ENCODE data around the gene PTCD2. TPM values are rescaled to one million over a fixed set of nuclear protein-coding genes. Genes with fewer than 3 reads are reported as not detected.
"Not testable (repeated sequence)": the region's sequence is repeated elsewhere in the genome, so short reads cannot be mapped to it uniquely, and the experiment has no call there.

The PTCD2 gene
- total RNA-seq, 4 donors from 2014 or later = 0.59 to 14.0 (median 5.5) TPM

DNA sequence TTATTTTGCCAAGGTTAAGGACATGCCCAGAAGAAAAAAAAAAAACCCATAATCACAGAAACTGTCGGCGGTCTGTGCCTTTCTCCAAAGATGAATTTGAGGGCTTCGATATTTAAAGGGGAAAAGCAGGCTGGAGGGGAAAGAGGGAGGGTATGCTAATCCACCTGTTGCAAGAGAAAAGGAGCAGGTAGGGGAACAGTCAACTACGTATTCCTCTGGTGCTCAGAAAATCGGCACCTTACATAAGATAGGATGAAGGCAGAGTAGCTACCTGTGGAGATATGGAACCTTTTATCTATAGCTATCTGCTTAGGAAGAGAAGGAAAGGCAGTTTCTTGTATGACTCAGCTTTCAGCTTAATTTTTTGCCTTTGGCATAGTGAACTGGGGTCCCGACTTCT is 77.7 kb downstream of the PTCD2 start:
- TF ChIP-seq, protein P1, sequence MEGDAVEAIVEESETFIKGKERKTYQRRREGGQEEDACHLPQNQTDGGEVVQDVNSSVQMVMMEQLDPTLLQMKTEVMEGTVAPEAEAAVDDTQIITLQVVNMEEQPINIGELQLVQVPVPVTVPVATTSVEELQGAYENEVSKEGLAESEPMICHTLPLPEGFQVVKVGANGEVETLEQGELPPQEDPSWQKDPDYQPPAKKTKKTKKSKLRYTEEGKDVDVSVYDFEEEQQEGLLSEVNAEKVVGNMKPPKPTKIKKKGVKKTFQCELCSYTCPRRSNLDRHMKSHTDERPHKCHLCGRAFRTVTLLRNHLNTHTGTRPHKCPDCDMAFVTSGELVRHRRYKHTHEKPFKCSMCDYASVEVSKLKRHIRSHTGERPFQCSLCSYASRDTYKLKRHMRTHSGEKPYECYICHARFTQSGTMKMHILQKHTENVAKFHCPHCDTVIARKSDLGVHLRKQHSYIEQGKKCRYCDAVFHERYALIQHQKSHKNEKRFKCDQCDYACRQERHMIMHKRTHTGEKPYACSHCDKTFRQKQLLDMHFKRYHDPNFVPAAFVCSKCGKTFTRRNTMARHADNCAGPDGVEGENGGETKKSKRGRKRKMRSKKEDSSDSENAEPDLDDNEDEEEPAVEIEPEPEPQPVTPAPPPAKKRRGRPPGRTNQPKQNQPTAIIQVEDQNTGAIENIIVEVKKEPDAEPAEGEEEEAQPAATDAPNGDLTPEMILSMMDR (IDR thresholded peaks at IDR 0.05) = no peak
- no peak for TF ChIP-seq POLR2A (IDR thresholded peaks at IDR 0.05)
- Histone ChIP-seq H3K27ac (no peak overlapping the region), H3K4me1 (no peaks in the 10 kb centered on the region), H3K27me3 (no peaks in the 10 kb centered on the region), H3K9me3 (peaks cover 0 to 12% of the 10 kb centered on the region in 2 donors), H3K36me3 (no peaks in the 10 kb centered on the region), H3K4me3 (no peak overlapping the region)
- DNase-seq = no peak
- intact Hi-C loops (cut with DNase I; ENCODE audit: low total_unique reads) = no loop called here

DNA sequence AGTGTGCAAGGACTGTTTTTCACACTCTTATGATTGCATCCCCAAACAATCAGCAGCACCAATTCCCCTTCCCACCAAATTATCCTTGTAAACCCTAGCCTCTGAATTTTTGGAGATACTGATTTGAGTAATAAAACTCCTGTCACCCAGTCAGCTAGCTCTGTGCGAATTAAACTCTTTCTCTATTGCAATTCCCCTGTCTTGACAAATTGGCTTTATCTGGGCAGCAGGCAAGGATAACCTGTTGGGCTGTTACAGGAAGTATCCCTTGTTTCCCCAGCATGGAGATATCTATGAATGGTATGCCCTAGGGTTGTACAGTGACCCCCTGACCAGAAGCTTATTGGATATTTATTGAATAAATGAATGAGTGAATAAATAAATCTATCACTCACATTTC is 80.8 kb downstream of the PTCD2 start:
- intact Hi-C loops (cut with DNase I; ENCODE audit: low total_unique reads) = no loop called here
- H3K27ac ChIP-seq = no peak overlapping the region
- no peak for DNase-seq
- TF ChIP-seq POLR2A (IDR thresholded peaks at IDR 0.05) = no peak
- TF ChIP-seq, protein P1 (IDR thresholded peaks at IDR 0.05) = no peak
- H3K4me3 ChIP-seq = no peak overlapping the region
- peaks cover 0 to 12% of the 10 kb centered on the region in 2 donors for H3K9me3 ChIP-seq
- no peaks in the 10 kb centered on the region for H3K36me3 ChIP-seq
- no peaks in the 10 kb centered on the region for H3K27me3 ChIP-seq
- no peaks in the 10 kb centered on the region for H3K4me1 ChIP-seq

DNA sequence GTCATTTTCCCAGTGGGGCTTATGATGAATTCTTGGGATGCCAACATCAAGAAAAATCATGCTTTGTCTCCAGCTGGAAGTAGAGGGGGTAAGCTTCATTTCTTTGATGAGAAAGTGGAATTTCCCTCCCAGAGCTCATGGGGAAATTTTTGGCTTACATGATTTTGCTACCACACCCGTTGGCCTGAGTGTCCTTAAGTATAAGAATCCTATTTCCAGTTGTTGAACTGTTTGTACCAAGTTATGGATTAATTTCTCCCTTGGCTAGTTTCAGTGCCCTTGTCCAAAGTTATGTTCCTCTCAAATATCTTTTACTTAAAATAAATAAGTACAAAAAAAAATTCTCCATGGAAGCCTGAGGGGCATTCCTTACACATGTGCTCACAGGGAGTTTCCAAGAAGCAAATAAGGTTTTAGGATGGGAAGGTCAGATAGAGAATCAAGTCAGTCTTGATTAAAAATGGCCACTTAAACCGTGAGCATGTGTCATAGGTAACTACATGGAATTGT is 82.3 kb downstream of the PTCD2 start:
- Histone ChIP-seq H3K4me3 (no peak overlapping the region), H3K27me3 (no peaks in the 10 kb centered on the region), H3K27ac (peak overlapping the region in 1 of 2 donors; percentile 20), H3K9me3 (peaks cover 0 to 12% of the 10 kb centered on the region in 2 donors), H3K36me3 (no peaks in the 10 kb centered on the region), H3K4me1 (no peaks in the 10 kb centered on the region)
- intact Hi-C loops (cut with DNase I; ENCODE audit: low total_unique reads) = no loop called here
- DNase-seq = no peak
- TF ChIP-seq, protein P1 (IDR thresholded peaks at IDR 0.05) = no peak
- no peak for TF ChIP-seq POLR2A (IDR thresholded peaks at IDR 0.05)

DNA sequence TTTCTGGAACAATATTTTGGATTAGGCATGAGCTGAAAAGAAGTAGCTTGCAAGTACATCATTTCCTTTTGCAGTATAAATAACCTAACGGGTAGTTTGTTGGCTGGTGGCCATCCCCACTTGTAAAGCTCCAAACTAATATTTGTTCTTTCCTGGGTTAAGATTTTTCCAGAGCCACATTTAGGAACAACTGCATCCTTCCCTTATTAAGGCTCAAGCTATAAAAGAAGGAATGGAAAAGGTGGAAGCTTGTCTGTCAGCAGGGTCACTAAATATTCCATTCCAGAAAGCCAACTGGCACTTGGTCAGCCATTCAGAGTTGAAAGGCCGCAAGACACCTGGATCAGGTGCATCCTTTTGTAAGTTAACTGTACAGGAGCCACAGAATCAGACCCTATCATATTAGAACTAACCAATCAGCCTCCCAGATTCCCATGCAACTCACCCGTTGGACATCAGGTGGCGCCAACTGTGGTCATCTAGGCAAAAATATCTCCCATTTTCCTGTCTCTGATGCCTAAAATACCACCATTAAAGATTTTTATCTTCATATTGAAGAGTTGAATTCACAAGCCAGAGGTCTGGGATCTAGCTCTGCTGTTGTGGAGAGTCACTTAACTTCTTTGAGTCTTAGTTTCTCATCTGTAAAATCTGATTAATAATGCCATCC is 82.9 kb downstream of the PTCD2 start:
- H3K27me3 ChIP-seq = no peaks in the 10 kb centered on the region
- DNase-seq = peak in 1 of 2 donors; percentile 48
- H3K36me3 ChIP-seq = no peaks in the 10 kb centered on the region
- intact Hi-C loops (cut with DNase I; ENCODE audit: low total_unique reads) = no loop called here
- peaks cover 0 to 12% of the 10 kb centered on the region in 2 donors for H3K9me3 ChIP-seq
- TF ChIP-seq, protein P1 (IDR thresholded peaks at IDR 0.05) = no peak
- TF ChIP-seq POLR2A (IDR thresholded peaks at IDR 0.05) = no peak
- H3K27ac ChIP-seq = peak overlapping the region in 1 of 2 donors; percentile 20
- H3K4me3 ChIP-seq = no peak overlapping the region
- no peaks in the 10 kb centered on the region for H3K4me1 ChIP-seq

- intact Hi-C loops (cut with DNase I; ENCODE audit: low total_unique reads); H3K27ac ChIP-seq; H3K4me1 ChIP-seq; DNase-seq; H3K27me3 ChIP-seq; H3K36me3 ChIP-seq; H3K4me3 ChIP-seq: not testable (repeated sequence)
- H3K9me3 ChIP-seq = peaks cover 0 to 12% of the 10 kb centered on the region in 2 donors
Observed at GRCh38 chr5:72404771-72405170, 84.6 kb downstream of the PTCD2 start.
